PC-3 (cell line): ENCODE data around the gene LPCAT2.

ENCODE experiments used
- CTCF ChIP-seq: fragments of 300-600 bp; sonication (generic); conservative IDR thresholded peaks from 2 replicates; pipeline ENCODE4 v1.5.1; 2017; ENCODE audit warnings: antibody characterized with exemption, low read depth, mild to moderate bottlenecking, low read length
- EZH2 ChIP-seq: fragments of 300-600 bp; sonication (generic); IDR thresholded peaks from one replicate; pipeline ENCODE4 v1.6.1; 2017; ENCODE audit warnings: antibody characterized with exemption, mild to moderate bottlenecking, low read length; ENCODE audit not compliant: unreplicated experiment
- EZH2phosphoT487 ChIP-seq: fragments of 300-600 bp; sonication (generic); IDR thresholded peaks from 2 replicates; pipeline ENCODE4 v1.6.1; 2018; ENCODE audit warnings: mild to moderate bottlenecking, antibody characterized with exemption, low read length, borderline replicate concordance

GRCh38 chr16:55622272-55622671, 113.4 kb downstream of the LPCAT2 start:
- TF ChIP-seq CTCF (no peak), EZH2 (no peak), EZH2phosphoT487 (no peak)
